Activated CD4-positive, alpha-beta T cell treated with anti-CD3 and anti-CD28 coated beads for 36 hours (primary cell): Measurements from ENCODE around the gene IGLL1. TPM values are rescaled to one million over a fixed set of nuclear protein-coding genes. Genes with fewer than 3 reads are reported as not detected.
"Not testable (repeated sequence)": the region's sequence is repeated elsewhere in the genome, so short reads cannot be mapped to it uniquely, and the experiment has no call there.

Source experiments
- ATAC-seq: fragments of 200-7000 bp; cut with Tn5 transposase; one replicate; pipeline ENCODE4 v1.10.0; 2021; ENCODE audit warnings: mild to moderate bottlenecking, moderate library complexity
- CTCF ChIA-PET: fragments of 350-600 bp; sonication (Branson Sonifier 250); formaldehyde crosslinking; loops from one replicate; lab custom pipeline; 2021; ENCODE audit warnings: antibody characterized with exemption; lab: Charles Lee
- POLR2A ChIA-PET: fragments of 350-600 bp; sonication (Branson Sonifier 250); formaldehyde crosslinking; loops from one replicate; lab custom pipeline; 2021; ENCODE audit warnings: antibody characterized with exemption, inconsistent platforms; lab: Charles Lee
- DNase-seq: peaks from one replicate; pipeline ENCODE4 v3.0.0-alpha.2; 2020
- H3K27ac Mint-ChIP-seq: one replicate; pipeline ENCODE4 v1.8.0; 2021; ENCODE audit warnings: mixed read lengths
- H3K27me3 Mint-ChIP-seq: one replicate; pipeline ENCODE4 v1.8.0; 2021; ENCODE audit warnings: mixed read lengths
- H3K36me3 Mint-ChIP-seq: one replicate; pipeline ENCODE4 v1.8.0; 2021; ENCODE audit warnings: low read depth, mixed read lengths
- H3K4me1 Mint-ChIP-seq: one replicate; pipeline ENCODE4 v1.8.0; 2021; ENCODE audit warnings: mixed read lengths
- H3K4me3 Mint-ChIP-seq: one replicate; pipeline ENCODE4 v1.8.0; 2021; ENCODE audit warnings: mild to moderate bottlenecking, moderate library complexity, mixed read lengths
- H3K9me3 Mint-ChIP-seq: one replicate; pipeline ENCODE4 v1.8.0; 2021; ENCODE audit warnings: low read depth, mixed read lengths
- intact Hi-C, 2 experiments: fragments of 100-400 bp; cut with DNase I in 1 of 2; cut with micrococcal nuclease in 1 of 2; formaldehyde crosslinking; loops; one replicate each; pipeline versions ENCODE4 v1.14.2 to v1.15.1; 2022 to 2024; cut with DNase I, micrococcal nuclease
- total RNA-seq, 2 experiments: library from RNA; stranded (reverse); gene quantifications; one replicate each; pipeline ENCODE4 v1.2.3, GENCODE V29; 2021

The IGLL1 gene
- total RNA-seq, result not detected

GRCh38 chr22:23579870-23580575, at the start of gene IGLL1:
TSS of gene IGLL1 (minus strand) at chr22:23580290. CDS start at chr22:23580190, 100 bp downstream.
- no peak within 1 kb of the TSS for H3K27ac Mint-ChIP-seq
- H3K4me1 Mint-ChIP-seq, result peaks cover 2% of the 10 kb centered on the region
- no peaks in the 10 kb centered on the region for H3K36me3 Mint-ChIP-seq
- no peak for DNase-seq
- ChIA-PET CTCF (interaction anchor here (1.0 kb wide), 1 partner anchor 11 kb away, joined by 5 read pairs; no protein-coding TSS in a partner anchor), POLR2A (no interaction called here)
- H3K9me3 Mint-ChIP-seq, result no peaks in the 10 kb centered on the region
- no peak within 1 kb of the TSS for H3K4me3 Mint-ChIP-seq
- intact Hi-C loops, result loop anchor here in 1 of 2 experiments (10.0 kb wide), 1 partner anchor 1735 kb away; no protein-coding TSS in a partner anchor
- H3K27me3 Mint-ChIP-seq, result peaks cover 35% of the 10 kb centered on the region
- ATAC-seq, result no peak

- H3K4me1 Mint-ChIP-seq, H3K27ac Mint-ChIP-seq, H3K27me3 Mint-ChIP-seq, ATAC-seq, H3K4me3 Mint-ChIP-seq, H3K9me3 Mint-ChIP-seq, DNase-seq, POLR2A ChIA-PET, H3K36me3 Mint-ChIP-seq: not testable (repeated sequence)
- CTCF ChIA-PET, result interaction anchor here (0.6 kb wide), 1 partner anchor 38 kb away, joined by 3 read pairs; no protein-coding TSS in a partner anchor
- intact Hi-C loops, result loop anchor here (5.0 kb wide), 2 partner anchors 139 to 219 kb away; partner anchors contain the start of gene CHCHD10 (in 1 of the 2)
Measured at GRCh38 chr22:23628056-23628743, 48.1 kb upstream of the IGLL1 start.

DNA sequence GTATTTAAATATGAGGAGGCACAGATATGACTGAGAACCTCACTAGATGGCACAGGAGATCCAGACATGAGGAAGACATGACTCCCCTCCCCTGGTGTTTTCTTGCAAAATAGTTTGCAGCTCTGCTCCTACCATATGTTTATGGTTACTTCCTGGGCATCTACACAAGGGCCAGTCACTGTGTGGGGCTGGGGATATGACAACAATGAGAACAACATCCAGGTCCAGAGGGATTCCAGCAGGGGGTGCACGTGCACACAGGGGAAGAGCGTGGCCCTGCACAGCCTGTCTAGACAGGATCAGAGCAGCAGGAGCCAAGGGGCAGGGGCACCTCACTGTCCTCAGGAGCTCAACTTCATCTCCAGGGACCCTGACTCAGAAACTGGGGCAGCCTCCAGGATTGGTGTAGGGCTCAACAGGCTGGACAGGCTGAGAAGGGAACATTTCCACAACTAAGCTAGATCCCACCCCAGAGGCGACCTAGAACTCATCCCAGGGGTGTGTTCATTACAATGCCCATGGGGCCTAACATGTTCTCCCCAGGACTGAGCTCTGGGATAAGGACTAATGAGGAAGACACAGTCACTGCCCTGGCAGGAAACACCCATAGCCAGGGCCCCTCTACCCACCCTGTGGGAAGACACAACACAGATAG, 47.4 kb upstream of the IGLL1 start:
- H3K9me3 Mint-ChIP-seq, POLR2A ChIA-PET, H3K27me3 Mint-ChIP-seq, H3K4me1 Mint-ChIP-seq, H3K36me3 Mint-ChIP-seq, H3K4me3 Mint-ChIP-seq: not testable (repeated sequence)
- DNase-seq, result peak; percentile 78
- ATAC-seq, result peak; percentile 97
- CTCF ChIA-PET, result interaction anchor here (0.6 kb wide), 3 partner anchors 14 to 151 kb away, joined by 3 read pairs; no protein-coding TSS in a partner anchor
- intact Hi-C loops, result loop anchor here (1.0 to 5.0 kb wide), 3 partner anchors 139 to 220 kb away; partner anchors contain the start of gene CHCHD10 (in 1 of the 2)
- H3K27ac Mint-ChIP-seq, result peak overlapping the region; percentile 16

DNA sequence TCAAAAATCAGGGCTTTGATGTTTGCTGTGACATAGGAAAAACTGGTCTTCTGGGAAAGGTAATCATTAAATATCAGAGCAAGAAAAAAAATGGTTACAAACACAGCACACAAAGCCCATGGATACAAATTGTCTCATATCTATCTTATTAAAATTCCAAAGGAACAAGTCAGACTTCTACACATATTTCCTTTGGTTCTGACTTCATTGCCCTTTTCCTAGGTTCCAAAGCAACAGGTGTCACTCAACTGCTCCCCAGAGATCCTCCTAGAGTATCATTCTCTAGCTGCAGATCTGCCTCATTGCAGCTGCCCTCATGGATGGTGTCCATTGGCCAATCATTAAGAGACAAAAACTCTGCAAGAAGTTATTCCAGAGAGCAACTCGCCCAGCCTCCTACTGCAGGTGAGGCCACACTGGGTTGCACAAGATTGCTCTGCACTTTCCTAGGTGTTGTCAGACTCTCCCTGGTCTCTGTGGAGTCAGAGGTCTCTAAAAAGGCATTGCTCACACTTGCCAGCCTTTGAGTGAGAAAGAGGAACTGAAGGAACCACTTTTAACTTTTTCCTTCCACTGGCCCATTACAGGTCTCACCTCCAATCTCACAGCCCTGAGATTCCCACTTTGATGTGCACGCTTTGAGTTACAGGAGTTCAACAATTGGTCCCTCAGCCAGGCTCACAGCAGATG, 46.3 kb upstream of the IGLL1 start:
- H3K27me3 Mint-ChIP-seq, result no peaks in the 10 kb centered on the region
- CTCF ChIA-PET, result no interaction called here

DNA sequence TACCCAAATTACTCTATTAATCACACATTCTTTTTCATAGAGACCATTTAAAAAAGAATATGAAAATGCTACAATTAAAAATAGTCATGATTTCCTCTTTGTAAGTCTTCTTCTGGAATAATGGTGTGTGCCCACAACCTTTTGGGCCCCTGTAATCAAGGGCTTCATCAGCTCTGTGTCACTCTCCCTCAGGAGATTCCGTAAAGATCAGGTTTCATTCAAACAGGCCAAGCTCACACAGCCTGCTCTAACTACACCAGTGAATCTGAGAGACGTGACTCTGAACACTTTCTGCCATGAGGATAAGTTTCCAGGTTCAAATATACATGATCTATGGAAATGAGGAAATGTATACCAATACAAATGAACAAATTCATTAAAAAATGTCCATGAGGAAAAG, 42.5 kb upstream of the IGLL1 start:
- intact Hi-C loops, result no loop called here
- POLR2A ChIA-PET, result no interaction called here

More for the DNA sequence above, 46.3 kb upstream of the IGLL1 start:
- H3K9me3 Mint-ChIP-seq, result no peaks in the 10 kb centered on the region
- no peaks in the 10 kb centered on the region for H3K4me1 Mint-ChIP-seq
- H3K36me3 Mint-ChIP-seq, result no peaks in the 10 kb centered on the region
- DNase-seq (no peak), ATAC-seq (no peak)
- no peak overlapping the region for H3K27ac Mint-ChIP-seq
- no peak overlapping the region for H3K4me3 Mint-ChIP-seq
- POLR2A ChIA-PET, result no interaction called here
- intact Hi-C loops, result loop anchor here (5.0 kb wide), 2 partner anchors 141 to 221 kb away; partner anchors contain the start of gene CHCHD10 (in 1 of the 2)

GRCh38 chr22:23621916-23622315, 41.8 kb upstream of the IGLL1 start:
- H3K27me3 Mint-ChIP-seq, intact Hi-C loops, POLR2A ChIA-PET, H3K4me1 Mint-ChIP-seq, DNase-seq, H3K9me3 Mint-ChIP-seq, H3K36me3 Mint-ChIP-seq, H3K27ac Mint-ChIP-seq, CTCF ChIA-PET, ATAC-seq, H3K4me3 Mint-ChIP-seq: not testable (repeated sequence)

More for the DNA sequence above, 42.5 kb upstream of the IGLL1 start:
- ATAC-seq (no peak), DNase-seq (no peak)
- Mint-ChIP-seq H3K27ac (no peak overlapping the region), H3K4me1 (no peaks in the 10 kb centered on the region), H3K27me3 (no peaks in the 10 kb centered on the region), H3K36me3 (no peaks in the 10 kb centered on the region), H3K9me3 (no peaks in the 10 kb centered on the region), H3K4me3 (no peak overlapping the region)
- CTCF ChIA-PET, result no interaction called here

DNA sequence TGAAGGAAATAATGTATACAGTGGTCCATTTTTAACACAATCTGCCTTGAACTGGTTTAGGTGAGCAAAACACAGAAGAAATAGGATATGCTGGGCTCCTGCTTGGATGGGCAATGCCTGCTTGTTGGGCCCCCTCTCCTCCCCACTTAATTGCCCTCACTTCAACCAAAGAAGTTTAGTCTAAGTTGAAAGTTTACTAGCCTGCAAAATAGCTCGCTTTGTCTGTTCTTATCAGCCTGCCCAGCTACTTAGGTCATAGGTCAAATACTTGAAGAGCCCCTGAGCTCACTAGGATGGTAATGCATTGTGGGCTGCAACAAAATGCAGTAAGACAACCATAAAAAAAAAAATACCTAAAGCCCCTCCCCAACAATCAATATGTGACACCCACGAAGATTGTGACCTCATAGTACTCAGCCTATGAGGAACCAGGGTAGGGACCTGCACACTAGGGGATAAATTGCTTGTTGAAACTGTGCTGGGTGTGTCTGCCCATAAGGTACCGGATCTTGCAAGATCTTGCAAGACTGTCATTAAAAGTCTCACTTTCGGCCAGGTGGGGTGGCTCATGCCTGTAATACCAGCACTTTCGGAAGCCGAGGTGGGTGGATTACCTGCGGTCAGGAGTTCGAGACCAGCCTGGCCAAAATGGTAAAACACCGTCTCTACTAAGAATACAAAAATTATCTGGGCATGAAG, 41.1 kb upstream of the IGLL1 start:
- intact Hi-C loops, result no loop called here
- DNase-seq (no peak), ATAC-seq (no peak)
- H3K9me3 Mint-ChIP-seq, result no peaks in the 10 kb centered on the region
- H3K4me1 Mint-ChIP-seq, result no peaks in the 10 kb centered on the region
- CTCF ChIA-PET, result no interaction called here
- H3K36me3 Mint-ChIP-seq, result no peaks in the 10 kb centered on the region
- POLR2A ChIA-PET, result no interaction called here
- no peak overlapping the region for H3K4me3 Mint-ChIP-seq
- no peaks in the 10 kb centered on the region for H3K27me3 Mint-ChIP-seq
- H3K27ac Mint-ChIP-seq, result no peak overlapping the region

DNA sequence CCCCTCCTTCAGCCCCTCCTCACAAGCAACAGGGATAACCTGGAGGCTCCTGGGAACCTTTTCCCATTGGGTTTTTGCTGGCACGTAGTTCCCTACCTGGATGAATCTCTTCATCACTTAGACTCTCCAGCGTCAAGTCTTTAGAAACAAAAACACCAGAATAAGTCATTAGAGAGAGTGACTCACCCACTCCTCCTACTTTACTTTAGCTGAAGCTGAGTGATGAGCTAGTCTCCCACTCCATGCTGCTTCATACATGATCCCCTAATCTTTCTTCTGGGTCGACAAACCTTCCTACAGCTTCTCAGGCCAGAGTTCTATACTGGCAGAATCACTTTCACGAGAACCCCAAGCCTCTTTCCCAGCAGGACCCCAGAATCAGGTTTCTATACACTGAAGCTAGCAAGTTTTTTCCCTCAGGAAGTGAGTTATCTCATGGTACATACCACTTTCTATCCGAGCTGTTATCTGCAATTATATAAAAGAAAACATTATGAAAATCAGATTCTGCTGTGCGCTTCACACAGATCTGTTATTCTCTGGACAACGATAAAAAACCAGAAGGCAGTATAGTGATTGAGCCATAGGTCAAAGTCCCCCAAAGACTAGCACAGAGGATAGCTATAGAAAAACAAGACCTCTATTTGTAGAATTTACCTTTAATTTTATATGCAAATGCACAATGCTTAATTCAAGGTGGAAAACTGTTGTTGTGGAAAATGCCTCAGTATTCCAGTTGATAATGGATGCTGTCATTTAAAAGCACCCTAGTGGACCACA, 33.3 kb upstream of the IGLL1 start:
- CTCF ChIA-PET, result interaction anchor here (1.1 kb wide), 1 partner anchor 22 kb away, joined by 4 read pairs; no protein-coding TSS in a partner anchor
- peak; percentile 57 for ATAC-seq
- Mint-ChIP-seq H3K4me1 (peaks cover 4% of the 10 kb centered on the region), H3K27me3 (no peaks in the 10 kb centered on the region), H3K9me3 (no peaks in the 10 kb centered on the region), H3K36me3 (peaks cover 2% of the 10 kb centered on the region), H3K4me3 (no peak overlapping the region), H3K27ac (no peak overlapping the region)
- POLR2A ChIA-PET, result interaction anchor here (0.6 kb wide), 1 partner anchor 364 kb away, joined by 6 read pairs; no protein-coding TSS in a partner anchor
- intact Hi-C loops, result no loop called here
- no peak for DNase-seq

DNA sequence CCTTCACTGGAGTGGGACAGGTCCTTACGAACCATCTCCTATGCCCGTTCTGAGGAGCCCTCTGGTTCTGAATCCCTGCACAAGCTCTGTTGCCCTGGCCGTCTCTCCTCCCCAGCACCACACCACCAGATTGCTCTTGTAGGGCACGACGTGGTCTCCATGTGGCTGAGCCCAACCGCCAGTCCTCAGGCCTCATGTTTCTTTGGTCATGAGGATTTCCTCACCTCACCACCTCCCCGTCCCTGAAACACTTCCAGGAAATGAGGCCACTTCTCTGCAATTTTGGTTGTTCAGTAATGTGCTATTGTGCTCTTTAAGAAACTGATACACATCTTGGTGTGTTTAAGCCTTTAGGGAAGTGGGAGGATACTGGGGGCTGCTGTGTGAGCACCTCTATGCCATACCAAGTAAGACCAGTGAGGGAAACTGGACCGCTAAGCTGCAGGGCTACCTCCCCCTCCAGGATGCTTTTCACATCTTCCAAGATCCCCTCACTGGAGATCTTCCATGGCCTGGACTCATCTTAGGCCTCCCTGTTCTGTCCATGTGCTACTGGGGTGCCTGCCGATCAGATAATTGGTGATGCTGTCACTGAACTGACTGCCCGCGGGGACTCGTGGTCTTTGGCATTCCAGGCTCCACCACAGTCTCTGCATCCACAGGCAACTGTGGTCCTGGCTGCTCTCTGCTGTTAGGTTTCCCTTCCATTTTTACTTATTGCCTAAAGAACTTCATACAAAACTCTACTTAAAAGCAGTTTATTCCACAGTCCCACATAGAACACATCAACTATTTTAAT, 30.1 kb upstream of the IGLL1 start:
- H3K27ac Mint-ChIP-seq, result no peak overlapping the region
- no peak overlapping the region for H3K4me3 Mint-ChIP-seq
- CTCF ChIA-PET, result interaction anchor here (0.6 kb wide), 1 partner anchor 52 kb away, joined by 3 read pairs; no protein-coding TSS in a partner anchor
- no peaks in the 10 kb centered on the region for H3K9me3 Mint-ChIP-seq
- POLR2A ChIA-PET, result no interaction called here
- no peaks in the 10 kb centered on the region for H3K27me3 Mint-ChIP-seq
- peaks cover 4% of the 10 kb centered on the region for H3K4me1 Mint-ChIP-seq
- ATAC-seq (no peak), DNase-seq (no peak)
- intact Hi-C loops, result no loop called here
- peaks cover 2% of the 10 kb centered on the region for H3K36me3 Mint-ChIP-seq
